Stimulated activated naive CD4-positive, alpha-beta T cell treated with Interleukin-2 at 50 U/mL for 16 hours (primary cell): ENCODE measurements around the gene CHD2.
"Not testable (repeated sequence)": the region's sequence is repeated elsewhere in the genome, so short reads cannot be mapped to it uniquely, and the experiment has no call there.

Experiments used
- DNase-seq: peaks from one replicate; lab custom pipeline; 2025; lab: John Stamatoyannopoulos, UW

CHD2 gene

GRCh38 chr15:93049914-93050578 is 149.9 kb downstream of the CHD2 start:
- DNase-seq = no peak

- DNase-seq = no peak
Measured at GRCh38 chr15:93050648-93051047, 150.5 kb downstream of the CHD2 start.

DNA sequence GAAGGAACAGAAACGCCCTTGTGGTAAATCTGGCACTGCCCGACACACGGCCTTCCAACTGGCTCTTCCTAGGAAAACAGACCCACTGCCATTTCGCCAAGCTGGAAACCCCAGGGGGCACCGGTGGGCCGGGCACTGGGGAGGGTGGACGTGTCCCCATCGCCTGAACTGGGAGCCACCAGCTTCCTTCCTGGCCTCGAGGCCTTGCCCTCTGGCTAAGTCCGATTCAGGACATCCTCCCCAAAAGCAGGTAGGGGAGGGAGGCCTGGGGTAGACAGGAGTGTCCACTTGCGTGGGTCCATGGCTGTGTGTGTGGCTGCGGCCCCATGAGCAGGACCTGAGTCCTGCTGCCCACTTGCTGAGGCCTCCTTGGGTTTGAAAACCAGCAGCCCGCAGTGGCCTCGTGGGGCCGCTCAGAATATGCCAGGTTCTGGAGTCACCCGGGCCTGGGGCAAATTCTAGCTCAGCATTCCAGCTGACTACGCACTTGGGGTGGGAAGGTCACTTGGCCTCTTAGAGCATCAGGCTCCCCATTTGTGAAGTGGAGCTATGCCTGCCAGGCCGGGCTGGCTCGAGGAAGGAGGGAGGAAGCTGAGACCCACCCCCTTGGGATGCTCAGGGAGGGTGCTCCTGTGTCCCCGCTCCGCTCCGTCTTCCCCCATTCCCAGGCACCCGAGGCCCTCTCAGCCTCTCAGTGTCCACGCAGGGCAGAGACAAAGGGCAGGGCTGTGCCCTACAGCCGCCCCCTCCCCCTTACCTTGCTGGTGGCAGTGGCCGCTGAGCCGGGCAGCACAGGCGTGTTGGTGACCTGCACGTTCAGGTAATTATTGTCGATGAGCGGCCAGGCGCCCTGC is 151.3 kb downstream of the CHD2 start:
- no peak for DNase-seq

DNA sequence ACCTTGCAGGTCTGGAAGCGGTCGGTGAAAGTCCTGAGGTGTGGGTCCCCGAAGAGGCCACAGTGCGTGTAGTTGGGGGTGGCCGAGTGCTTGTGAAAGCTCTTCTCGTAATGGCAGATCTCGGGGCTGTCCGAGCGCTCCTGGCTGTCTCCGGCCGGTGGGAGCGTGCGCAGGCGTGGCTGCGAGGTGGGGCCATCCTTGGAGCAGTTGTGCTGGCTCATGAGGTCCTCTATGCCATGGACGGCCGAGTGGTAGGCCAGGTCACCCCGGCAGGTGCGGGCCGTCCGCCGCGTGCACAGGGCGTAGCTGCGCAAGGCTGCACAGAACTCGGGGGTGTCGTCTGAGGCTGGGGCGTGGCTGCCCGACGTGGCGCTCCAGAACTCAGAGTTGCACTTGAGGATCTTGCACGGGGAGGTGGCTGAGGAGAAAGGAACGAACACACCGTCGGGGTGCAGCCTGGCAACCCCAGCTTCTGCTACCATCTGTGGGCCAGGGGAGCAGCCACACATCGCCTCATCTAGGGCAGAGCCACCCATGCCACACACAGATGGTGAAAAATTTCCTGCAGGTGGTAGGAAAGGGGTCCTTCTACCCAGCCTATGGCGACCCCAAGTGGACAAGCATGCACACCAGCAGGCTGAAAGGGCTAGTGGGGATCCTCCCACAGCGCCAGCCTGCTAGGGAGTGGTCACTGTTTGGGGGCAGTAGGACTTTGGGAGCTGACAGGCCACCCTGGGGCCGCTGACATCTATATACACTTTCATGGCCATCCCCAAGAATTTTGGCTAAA is 152.2 kb downstream of the CHD2 start:
- no peak for DNase-seq

- DNase-seq = no peak
Measured at GRCh38 chr15:93055211-93055610, 155.1 kb downstream of the CHD2 start.

GRCh38 chr15:93056836-93057235 is 156.7 kb downstream of the CHD2 start:
- DNase-seq = no peak

GRCh38 chr15:93057618-93058017 is 157.5 kb downstream of the CHD2 start:
- no peak for DNase-seq

DNA sequence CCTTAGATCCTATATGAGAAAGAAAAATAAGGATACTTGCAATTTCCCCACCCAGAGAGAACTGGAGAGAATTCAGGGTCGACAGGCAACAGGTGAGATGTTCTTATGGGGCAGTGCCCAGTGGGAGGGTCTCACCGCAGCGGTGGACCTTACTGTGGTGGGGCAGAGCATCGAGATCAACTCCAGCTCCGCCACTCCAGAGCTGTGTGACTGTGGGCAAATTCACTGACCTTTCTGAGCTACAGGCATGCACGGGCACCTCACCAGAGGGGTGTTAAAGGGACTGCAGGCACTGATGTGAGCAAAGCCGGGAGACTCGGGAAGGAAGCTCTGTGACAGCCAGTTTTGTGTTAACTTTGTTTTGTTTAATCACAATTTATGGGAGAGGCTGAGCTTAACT is 158.0 kb downstream of the CHD2 start:
- no peak for DNase-seq

DNA sequence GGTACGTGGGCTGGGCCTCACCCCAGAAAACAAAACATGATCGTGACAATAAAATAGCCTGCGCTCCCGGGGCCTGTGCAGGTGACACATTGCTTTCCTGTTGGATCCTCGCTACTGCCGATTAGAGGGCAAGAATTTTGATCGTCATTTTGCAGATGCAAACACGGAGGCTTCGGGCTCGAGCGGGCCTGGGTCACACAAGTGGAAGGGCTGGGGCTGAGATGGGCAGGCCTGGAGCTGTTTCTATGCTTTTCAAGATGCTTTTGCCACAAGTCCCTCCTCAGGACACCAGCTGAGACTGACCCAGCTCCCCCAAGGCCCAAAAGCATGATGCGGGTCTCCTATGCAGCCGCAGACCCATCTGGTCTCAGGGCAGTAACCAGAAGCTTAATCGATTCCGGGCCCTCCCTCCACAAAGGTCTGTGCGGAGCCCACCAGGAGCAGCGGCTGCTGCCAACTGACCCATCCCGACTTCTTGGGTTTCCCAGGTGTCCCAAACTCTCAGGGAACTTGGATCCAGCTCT is 158.8 kb downstream of the CHD2 start:
- DNase-seq = no peak

DNA sequence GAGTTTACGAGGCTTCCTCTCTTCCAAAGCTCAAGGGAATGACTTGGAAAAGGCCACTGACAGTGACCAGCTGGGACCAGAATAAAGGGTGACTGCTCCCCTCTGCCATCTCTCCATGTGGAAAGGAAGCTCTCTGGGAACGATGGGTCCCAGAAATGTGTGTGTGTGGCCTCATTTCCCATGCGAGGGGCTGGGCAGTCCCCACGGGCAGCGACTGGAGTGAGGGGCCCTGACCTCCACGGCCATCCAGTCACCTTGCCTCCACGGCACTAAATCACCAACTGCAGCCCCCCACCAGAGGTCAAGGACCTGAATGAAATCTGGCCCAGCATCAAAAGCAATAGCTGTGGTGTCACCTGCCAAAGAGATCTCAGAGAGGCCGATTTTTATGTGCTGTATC is 159.3 kb downstream of the CHD2 start:
- no peak for DNase-seq

DNA sequence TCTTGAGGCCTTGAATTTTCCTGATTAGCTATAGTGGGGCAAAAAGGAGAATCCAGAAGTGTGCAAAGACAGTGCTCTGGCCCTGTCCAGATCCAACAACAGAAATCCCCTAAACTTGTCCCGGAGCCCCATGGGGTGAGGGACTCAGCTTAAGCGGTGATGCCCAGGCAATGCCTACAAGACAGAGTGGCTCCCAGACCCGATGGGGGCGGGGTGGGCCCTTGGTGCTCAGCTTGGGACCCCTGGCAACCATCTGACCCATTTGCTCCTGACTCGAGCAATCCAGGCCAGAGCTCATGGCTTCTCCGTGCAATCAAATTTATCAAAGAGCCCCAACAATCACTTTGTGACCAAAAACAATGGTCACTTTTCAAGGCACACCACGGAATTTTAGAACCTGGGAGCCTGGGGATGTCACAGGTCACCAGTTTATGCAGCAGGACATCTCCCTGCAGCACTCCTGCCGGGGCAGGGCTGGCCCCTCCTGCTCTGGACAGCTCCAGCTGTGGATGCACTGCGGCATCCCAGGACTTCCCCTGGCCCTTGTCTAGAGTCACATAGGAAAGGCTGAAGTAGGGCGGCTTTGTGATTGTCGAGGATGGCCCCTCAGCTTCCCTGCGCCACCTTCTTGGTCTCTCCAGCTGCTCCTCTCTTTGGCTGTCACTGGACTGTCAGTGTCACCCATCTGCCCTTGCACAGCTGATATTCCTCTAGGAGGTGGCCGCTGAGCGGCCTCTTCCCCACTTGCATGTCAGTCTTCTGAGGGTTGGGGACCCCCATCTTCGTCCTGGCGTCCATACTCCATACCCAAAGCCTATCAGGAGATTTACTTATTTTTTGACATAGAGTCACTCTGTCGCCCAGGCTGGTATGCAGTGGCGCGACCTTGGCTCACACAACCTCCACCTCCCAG is 160.5 kb downstream of the CHD2 start:
- DNase-seq = no peak

DNA sequence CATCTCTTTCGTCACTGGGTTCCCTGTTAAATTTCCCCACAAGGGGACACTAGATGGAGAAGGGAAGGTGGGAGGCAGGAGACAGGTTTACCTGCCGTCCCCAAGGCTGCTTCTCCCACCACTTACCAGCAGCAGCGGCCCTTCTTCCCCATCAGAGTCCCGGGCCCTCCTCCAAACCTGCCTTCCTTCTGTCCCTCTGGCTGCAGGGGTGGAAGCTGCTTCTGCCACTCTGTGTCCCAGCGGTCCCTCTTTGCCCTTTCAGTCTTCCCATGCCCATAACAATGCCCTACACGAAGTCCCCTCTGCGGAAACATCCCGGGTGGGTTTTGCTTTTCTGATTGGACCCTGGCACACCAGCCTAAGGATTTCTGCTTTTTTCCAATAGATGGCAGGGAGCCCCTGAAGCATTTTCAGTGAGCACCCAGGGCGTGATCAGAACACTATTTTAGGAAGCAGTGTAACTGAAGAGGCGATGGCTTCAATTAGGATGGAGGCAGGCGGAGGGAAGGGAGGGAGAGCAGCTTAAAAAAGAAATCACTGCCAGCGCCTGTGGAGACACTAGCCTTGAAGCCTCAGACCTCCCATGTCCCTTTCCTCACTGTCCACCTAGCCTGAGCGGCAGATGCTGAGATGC is 162.6 kb downstream of the CHD2 start:
- not testable (repeated sequence) for DNase-seq

GRCh38 chr15:93063262-93063671 is 163.1 kb downstream of the CHD2 start:
- DNase-seq = no peak

GRCh38 chr15:93063796-93064690 is 163.9 kb downstream of the CHD2 start:
- no peak for DNase-seq

GRCh38 chr15:93065641-93066045 is 165.5 kb downstream of the CHD2 start:
- no peak for DNase-seq

DNA sequence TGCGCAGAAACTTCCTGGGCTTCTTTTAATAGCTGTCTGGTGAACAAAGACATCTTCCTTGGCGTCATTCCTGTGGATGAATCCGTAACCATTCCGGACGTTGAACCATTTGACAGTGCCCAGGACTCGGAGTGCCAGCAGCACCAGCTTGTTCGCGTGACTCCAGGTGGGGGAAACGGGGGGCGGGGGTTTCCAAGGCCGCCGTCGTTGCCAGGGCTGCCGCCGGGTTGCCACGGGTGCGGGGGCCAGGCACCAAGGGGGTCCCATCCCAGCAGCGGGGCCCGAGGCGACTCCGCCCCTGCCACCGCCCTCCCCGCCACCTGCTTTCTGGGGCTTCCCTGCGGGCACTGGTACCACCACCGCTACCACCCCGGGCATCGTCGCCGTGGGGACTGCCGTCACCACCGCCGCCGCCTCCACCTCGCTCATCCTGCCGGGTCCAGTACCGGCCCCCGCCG is 166.1 kb downstream of the CHD2 start:
- DNase-seq = no peak

- DNase-seq = no peak
Measured at GRCh38 chr15:93066834-93067648, 166.9 kb downstream of the CHD2 start.

- DNase-seq = no peak
Measured at GRCh38 chr15:93067649-93068085, 167.5 kb downstream of the CHD2 start.
